HFF-Myc (cell line): ENCODE results near the gene MLLT10.

ENCODE experiments used
- DNase-seq: peaks from one replicate; pipeline ENCODE4 v3.0.0-alpha.2; 2011; ENCODE audit warnings: low read depth; ENCODE audit errors: extremely low read depth
- H3K4me3 ChIP-seq: replicated peaks from 2 replicates; pipeline ENCODE4 v1.5.1; 2011; ENCODE audit warnings: low read depth, mild to moderate bottlenecking, control low read depth, low read length
- CTCF ChIP-seq: IDR thresholded peaks from 2 replicates; pipeline ENCODE4 v1.5.1; 2012; ENCODE audit warnings: mild to moderate bottlenecking, low read depth, low read length, control low read depth; ENCODE audit errors: missing control alignments

Gene MLLT10

GRCh38 chr10:21492421-21492820 is 41.6 kb upstream of the MLLT10 start:
- DNase-seq = no peak
- H3K4me3 ChIP-seq = no peak overlapping the region
- no peak for TF ChIP-seq CTCF

GRCh38 chr10:21493784-21494183 is 40.2 kb upstream of the MLLT10 start:
- TF ChIP-seq CTCF = no peak
- no peak for DNase-seq
- H3K4me3 ChIP-seq = no peak overlapping the region

- no peak for TF ChIP-seq CTCF
- DNase-seq = no peak
- peak overlapping the region; percentile 81 for H3K4me3 ChIP-seq
Observed at GRCh38 chr10:21494191-21495001, 39.6 kb upstream of the MLLT10 start.

GRCh38 chr10:21495002-21495751 is 38.9 kb upstream of the MLLT10 start:
- DNase-seq = no peak
- TF ChIP-seq CTCF = no peak
- H3K4me3 ChIP-seq = peak overlapping the region; percentile 81

GRCh38 chr10:21495752-21496342 is 38.2 kb upstream of the MLLT10 start:
- TF ChIP-seq CTCF = peak; percentile 82
- peak overlapping the region; percentile 81 for H3K4me3 ChIP-seq
- DNase-seq = no peak

GRCh38 chr10:21496343-21497176 is 37.5 kb upstream of the MLLT10 start:
- TF ChIP-seq CTCF = no peak
- peak overlapping the region; percentile 81 for H3K4me3 ChIP-seq
- no peak for DNase-seq
